ENCODE results near the gene UNC119.

UNC119 gene

DNA sequence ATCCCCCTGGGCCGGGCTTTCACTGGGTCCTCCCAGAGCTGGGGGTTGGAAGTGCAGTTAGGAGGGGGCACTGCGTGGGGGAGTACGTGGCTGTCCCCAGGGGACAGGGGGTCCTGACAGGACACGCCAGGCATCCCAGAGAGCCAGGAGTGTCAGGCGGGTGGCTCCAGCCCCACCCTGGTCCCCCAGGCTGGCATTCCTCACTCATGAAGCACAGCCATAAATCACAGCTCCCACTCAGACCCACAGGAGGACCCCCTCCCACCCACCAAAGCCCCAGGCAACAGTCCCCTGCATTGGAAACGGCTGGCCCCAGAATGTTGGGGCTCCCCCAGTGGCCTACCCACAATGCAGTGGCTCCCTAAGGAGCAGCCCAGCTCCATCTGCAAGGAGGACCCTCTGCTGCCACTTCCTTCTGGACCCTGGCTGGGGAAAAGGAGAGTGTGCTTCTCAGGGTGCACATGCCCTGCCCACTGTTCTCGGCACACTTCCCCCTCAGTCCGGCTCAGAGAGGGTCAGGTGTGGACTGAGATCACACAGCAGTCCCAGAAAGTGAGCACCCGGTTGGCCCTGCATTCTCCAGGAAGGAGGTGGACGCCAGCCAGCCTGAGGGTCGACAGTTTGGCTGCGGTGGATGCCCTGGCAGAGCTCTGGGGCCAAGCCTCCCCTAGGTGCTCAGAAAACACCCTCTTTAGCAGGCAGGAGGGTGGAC lies 53.6 kb downstream of the UNC119 start:
- TF ChIP-seq CTCF (conservative IDR thresholded peaks at IDR 0.05; ENCODE audit: low read length): no peak
- no peak for DNase-seq (ENCODE audit: low read depth)

DNA sequence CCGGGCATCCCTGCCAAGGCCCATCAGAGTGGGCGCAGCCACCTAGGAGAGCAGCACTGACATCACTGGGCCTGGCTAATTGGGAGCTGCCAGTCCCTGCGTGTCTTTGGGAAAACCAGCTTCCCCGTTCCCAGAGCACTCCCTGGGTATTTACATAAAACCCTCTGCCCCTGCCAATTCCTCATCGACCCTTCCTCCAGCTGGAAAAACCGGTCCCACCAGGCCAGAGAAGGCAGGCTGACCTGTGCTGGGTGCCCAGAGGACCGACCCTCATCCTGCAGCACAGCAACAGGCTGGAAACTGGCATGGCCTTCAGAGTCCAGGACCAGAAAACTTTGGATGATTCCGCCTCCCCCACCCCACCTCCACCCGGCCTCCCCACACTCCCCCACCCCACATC lies 54.5 kb downstream of the UNC119 start:
- no peak for DNase-seq (ENCODE audit: low read depth)
- TF ChIP-seq CTCF (conservative IDR thresholded peaks at IDR 0.05; ENCODE audit: low read length): no peak
- no peak overlapping the region for H3K4me3 ChIP-seq (ENCODE audit: low read length)

More for the DNA sequence above, 53.6 kb downstream of the UNC119 start:
- no peak overlapping the region for H3K4me3 ChIP-seq (ENCODE audit: low read length)

Data from AG10803 (cell line).